HG03139 (cell line): ENCODE data around the gene BET1L.
A peak's percentile ranks its signal among the peaks of the same experiment; 100 is the strongest.
"Not testable (repeated sequence)": the region's sequence is repeated elsewhere in the genome, so short reads cannot be mapped to it uniquely, and the experiment has no call there.

Experiments used
- ATAC-seq: cut with Tn5 transposase; IDR thresholded peaks from one replicate; pipeline ENCODE4 v1.9.1; 2021; ENCODE audit not compliant: unreplicated experiment

The BET1L gene

DNA sequence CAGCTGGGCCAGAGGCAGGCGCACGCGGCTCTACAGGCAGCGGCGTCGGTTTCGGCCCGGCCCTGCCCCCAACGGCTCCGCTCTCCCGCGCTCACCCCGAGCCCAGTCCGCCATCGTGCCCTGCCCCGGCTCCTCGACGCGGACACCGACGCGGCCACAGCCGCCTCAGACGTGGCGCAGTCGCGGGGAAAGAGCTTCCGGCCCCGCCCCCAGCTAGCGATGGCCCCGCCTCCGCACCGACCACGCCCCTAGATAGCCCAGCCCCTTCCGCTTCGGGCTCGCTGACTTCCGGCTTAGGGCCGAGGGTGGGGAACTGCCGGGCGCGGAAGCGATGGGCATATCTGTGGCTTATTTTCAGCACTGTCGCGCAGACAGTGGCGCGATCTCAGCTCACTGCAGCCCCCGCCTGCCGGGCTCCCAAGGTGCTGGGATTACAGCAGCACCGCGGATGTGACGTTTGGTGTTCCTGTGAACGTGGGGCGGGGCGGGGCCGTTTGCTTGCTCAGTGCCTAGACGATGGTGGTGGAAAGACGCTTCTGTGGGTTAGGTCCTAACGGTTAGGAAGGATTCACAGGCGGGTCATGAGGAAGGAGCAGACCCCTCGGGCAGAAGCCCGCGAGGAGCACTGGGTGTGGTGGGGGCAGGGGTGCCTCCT is at the start of gene BET1L, which contains the start of gene RIC8A:
Gene BET1L, minus strand, starts transcription at position 192 of the 655 bp plus-strand sequence. Its CDS starts 78 bp downstream, at position 114.
Gene RIC8A, plus strand, starts transcription at position 501 of the 655 bp plus-strand sequence. CDS start 1,147 bp downstream, outside the sequence.
- ATAC-seq: peak; percentile 72

DNA sequence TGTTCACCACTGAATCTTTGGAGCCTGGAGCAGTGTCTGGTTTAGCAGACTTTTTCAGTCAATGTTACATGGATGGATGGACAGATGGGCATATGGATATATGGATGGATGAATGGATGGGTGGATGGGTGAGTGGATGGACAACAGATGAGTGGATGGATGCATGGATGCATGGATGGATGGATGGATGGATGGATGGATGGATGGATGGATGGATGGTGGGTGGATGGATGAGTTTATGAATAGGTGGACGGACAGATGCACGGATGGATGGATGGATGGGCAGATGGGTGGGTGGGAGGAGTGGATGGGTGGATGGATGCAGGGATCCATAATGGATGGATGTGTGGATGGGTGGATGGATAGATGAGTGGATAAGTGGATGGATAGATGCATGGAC is 48.6 kb upstream of the BET1L start:
- ATAC-seq: no peak

- no peak for ATAC-seq
Observed at GRCh38 chr11:255176-255575, 48.0 kb upstream of the BET1L start.

DNA sequence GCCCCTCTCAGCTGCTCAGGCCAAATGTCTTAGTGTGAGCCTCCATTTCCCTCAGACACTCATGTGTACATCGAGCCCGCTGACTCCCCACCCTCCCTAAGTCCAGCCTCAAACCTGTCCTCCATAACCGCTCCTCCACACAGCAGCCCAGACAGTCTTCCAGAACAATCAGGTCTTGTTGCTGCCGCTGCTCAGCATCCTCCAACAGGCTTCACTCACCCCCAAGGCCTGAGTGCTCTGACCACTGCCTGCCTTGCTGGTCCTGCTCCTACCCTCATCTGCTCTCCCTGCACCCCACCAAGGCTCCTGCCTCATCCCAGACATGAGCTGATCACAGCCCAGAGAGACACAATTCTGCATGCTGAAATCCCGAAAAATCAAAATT is 46.7 kb upstream of the BET1L start:
- ATAC-seq: no peak

GRCh38 chr11:253160-253885 is 46.1 kb upstream of the BET1L start:
- no peak for ATAC-seq

GRCh38 chr11:252666-253065 is 45.5 kb upstream of the BET1L start:
- ATAC-seq: no peak

- ATAC-seq: no peak
Observed at GRCh38 chr11:251550-251949, 44.4 kb upstream of the BET1L start.

DNA sequence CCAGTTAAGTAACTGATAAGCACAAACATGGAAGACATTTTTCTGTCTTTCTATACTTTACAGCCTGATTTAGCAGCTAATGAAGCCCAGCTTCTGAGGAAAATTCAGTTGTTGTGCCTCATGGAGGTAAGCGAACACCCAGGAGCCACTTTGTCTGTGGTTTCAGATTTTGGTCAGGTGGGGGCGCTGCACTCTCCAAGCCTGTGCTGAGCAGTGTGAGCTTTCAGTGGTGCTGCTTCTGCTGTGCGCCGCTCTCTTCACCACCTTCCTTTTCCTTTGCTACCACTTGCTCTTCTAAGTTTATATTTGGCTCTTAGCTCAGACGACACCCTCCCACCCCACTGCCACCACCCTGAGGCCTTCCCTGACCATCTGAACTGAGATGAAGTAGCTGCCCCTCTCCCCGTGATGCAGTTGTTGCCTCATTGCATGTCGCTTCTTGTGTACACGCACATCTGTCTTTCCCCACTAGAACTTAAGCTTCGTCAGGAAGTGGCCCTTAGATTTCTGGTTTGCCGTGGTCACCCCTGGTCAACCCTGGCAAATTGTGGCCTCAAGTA is 43.6 kb upstream of the BET1L start:
- ATAC-seq: no peak

DNA sequence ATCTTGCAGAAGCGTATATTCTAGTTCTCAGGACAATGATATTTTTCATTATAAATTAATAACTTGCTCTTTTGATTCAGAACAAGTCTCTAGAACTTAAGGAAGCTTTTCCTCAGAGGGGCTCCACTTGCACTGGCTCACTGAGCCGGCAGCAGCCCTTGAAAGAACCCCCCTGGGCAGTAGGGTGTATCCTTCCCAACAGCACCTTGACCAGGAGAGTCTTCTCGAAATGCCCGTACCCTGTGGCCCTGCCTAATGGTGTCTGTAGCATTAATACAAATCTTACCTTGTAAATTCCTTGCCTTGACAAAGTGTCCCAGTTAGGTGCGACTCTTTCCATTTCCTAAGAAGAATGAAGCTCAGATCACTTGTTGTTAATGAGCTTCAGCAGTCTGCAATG is 43.1 kb upstream of the BET1L start:
- no peak for ATAC-seq

- no peak for ATAC-seq
Observed at GRCh38 chr11:249062-249461, 41.9 kb upstream of the BET1L start.

DNA sequence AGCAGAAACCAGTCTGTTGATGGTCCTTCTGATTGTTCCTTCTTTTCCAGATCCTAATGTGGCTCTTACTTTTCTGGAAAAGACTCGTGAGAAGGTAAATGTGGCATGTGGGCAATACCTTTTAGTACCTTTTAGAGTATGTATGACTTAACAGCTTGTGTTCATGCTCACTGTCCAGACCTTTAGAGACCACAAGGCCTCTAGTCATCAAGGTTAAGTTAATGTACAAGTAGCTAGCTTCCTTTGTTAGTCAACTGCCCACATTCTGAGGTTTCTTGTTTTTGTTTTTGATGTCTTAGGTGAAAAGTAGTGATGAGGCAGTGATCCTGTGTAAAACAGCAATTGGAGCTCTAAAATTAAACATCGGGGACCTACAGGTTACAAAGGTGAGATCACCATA is 37.2 kb upstream of the BET1L start:
- no peak for ATAC-seq

GRCh38 chr11:241634-242033 is 34.4 kb upstream of the BET1L start:
- ATAC-seq: no peak

DNA sequence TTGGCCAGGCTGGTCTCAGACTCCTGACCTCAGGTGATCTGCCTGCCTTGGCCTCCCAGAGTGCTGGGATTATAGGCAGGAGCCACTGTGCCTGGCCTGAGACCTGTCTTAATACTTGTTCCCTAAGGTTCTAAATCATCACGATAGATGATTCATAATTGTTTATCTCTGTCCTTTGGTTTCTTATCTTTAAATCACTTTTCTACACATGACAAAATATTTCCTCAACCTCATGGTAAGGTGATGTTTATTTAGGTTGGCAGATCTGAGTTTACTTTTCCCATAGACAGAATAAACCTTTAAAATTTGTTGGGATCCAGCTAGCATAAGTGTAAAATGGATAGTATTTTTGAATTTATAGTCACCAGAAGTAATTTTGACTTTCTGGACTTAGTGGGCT is 33.1 kb upstream of the BET1L start:
- ATAC-seq: no peak

DNA sequence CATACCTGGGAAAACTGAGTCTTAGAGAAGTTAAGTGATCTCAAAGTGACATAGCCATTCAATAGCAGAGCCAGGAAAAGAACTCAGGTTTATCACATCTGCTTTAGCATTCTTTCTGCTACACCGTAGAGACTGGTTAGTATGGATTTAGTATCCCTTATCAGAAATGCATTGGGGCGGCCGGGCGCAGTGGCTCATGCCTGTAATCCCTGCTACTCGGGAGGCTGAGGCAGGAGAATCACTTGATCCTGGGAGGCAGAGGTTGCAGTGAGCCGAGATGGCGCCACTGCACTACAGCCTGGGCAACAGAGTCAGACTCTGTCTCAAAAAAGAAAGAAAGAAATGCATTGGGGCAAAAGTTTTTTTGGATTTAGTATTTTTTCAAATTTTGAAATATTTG is 31.1 kb upstream of the BET1L start:
- not testable (repeated sequence) for ATAC-seq

GRCh38 chr11:236774-237767 is 29.9 kb upstream of the BET1L start, which contains the start of gene PSMD13:
Gene PSMD13 (plus strand): TSS chr11:236976. CDS start chr11:237050, 74 bp downstream.
- ATAC-seq: peak; percentile 65

DNA sequence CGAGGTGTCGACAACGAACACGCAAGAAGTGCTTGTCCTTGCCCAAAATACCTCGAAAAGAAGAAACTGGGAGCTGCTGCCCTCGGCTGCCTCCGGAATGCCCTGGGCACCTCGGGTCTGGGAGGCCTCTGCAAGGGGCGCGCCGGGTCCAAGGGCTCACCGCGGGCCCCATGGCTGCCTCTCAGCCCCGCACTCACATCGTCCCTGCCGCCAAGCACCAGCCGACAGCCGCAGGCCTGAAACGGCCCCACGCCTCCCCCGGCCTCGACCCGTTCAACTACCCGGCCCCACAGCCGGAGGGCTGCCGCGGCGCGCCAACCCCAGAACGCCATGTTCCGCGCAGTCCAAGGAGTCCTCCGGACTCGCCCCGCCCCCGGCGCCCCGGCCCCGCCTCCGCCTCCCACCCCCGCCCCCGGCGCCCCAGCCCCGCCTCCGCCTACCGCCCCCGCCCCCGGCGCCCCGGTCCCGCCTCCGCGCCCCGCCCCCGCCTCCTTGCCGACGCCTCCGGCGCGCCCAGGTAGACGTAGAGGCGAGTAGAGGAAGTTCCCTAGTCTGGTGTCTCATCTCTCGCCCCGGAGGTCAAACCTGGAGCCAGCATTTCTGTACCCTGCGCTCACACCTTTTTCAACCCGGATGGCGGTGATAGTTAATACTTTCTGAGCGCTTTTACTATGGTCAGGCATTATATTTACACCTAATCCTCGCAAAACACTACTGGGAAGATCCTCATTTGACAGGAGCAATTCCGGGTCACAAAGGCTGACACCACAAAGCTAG is 29.0 kb upstream of the BET1L start, which contains the start of gene SIRT3:
Gene SIRT3, minus strand, starts transcription at position 346 of the 777 bp plus-strand sequence. Its CDS starts 14 bp downstream, at position 332.
- peak; percentile 63 for ATAC-seq

GRCh38 chr11:235609-235996 is 28.4 kb upstream of the BET1L start:
- peak; percentile 4 for ATAC-seq

GRCh38 chr11:235180-235579 is 28.0 kb upstream of the BET1L start:
- ATAC-seq: no peak

- ATAC-seq: no peak
Observed at GRCh38 chr11:232783-233565, 25.8 kb upstream of the BET1L start.
